K562 (cell line): Measurements from ENCODE around the gene IP6K1. TPM values are rescaled to one million over a fixed set of nuclear protein-coding genes. Genes with fewer than 3 reads are reported as not detected.

Source experiments
- ARID1B ChIP-seq: fragments of 450-650 bp; IDR thresholded peaks from 2 replicates; pipeline ENCODE4 v1.6.1; 2016; ENCODE audit warnings: antibody characterized with exemption, mild to moderate bottlenecking, inconsistent platforms
- FOXA3 ChIP-seq, 2 experiments: fragments of 450-650 bp in 1 of 2; sonication (generic) in 1 of 2; formaldehyde crosslinking; IDR thresholded peaks in 1 of 2; conservative IDR thresholded peaks in 1 of 2; 2 replicates each; pipeline versions ENCODE4 v1.4.0 to v1.8.0; 2020 to 2022; ENCODE audit warnings: mild to moderate bottlenecking in 2 of 2, missing genetic modification reagents in 1 of 2
- FOXJ2 ChIP-seq: fragments of 200-800 bp; sonication (Bioruptor generic); IDR thresholded peaks from 2 replicates; pipeline ENCODE4 v1.6.1; 2016; ENCODE audit warnings: missing genetic modification characterization, missing compliant biosample characterization
- GABPA ChIP-seq: fragments of 200-800 bp; sonication (Bioruptor generic); conservative IDR thresholded peaks from 2 replicates; pipeline ENCODE4 v1.6.1; 2016; ENCODE audit warnings: low read depth, missing genetic modification characterization, missing compliant biosample characterization
- GATA2 ChIP-seq: sonication (generic); formaldehyde crosslinking; IDR thresholded peaks from 2 replicates; pipeline ENCODE4 v1.4.0; 2020; ENCODE audit warnings: mild to moderate bottlenecking, missing genetic modification reagents
- HDAC6 ChIP-seq: IDR thresholded peaks from 2 replicates; pipeline ENCODE4 v1.6.1; 2012; ENCODE audit warnings: low read depth, mild to moderate bottlenecking, control low read depth, inconsistent platforms, low read length, moderate library complexity
- JUN ChIP-seq, 2 experiments: sonication (generic) in 1 of 2; formaldehyde crosslinking in 1 of 2; IDR thresholded peaks; 2 replicates each; pipeline versions ENCODE4 v1.6.1 to v1.8.0; 2012 to 2022; ENCODE audit warnings: borderline replicate concordance in 2 of 2, mild to moderate bottlenecking in 2 of 2, improper control_type of control experiment in 1 of 2, low read depth in 1 of 2, low read length in 1 of 2, missing genetic modification reagents in 1 of 2
- KLF16 ChIP-seq: IDR thresholded peaks from 2 replicates; pipeline ENCODE4 v1.6.1; 2016; ENCODE audit warnings: antibody characterized with exemption
- NONO ChIP-seq, 2 experiments: fragments of 200-400 bp in 1 of 2; fragments of 450-650 bp in 1 of 2; formaldehyde crosslinking in 1 of 2; IDR thresholded peaks; 2 replicates each; pipeline ENCODE4 v1.6.1; 2017; ENCODE audit warnings: low read depth in 2 of 2, mild to moderate bottlenecking in 2 of 2, moderate library complexity in 2 of 2, low read length in 1 of 2
- PHF8 ChIP-seq: fragments of 200-600 bp; sonication (generic); IDR thresholded peaks from 2 replicates; pipeline ENCODE4 v1.6.1; 2012; ENCODE audit warnings: mixed run types, mild to moderate bottlenecking, inconsistent platforms, low read length, moderate library complexity, borderline replicate concordance
- POLR3G ChIP-seq: IDR thresholded peaks from 2 replicates; pipeline ENCODE4 v1.6.1; 2011; ENCODE audit not compliant: insufficient read length, insufficient replicate concordance; ENCODE audit errors: extremely low read depth
- PURB ChIP-seq: sonication (generic); formaldehyde crosslinking; IDR thresholded peaks from 2 replicates; pipeline ENCODE4 v1.9.0; 2021; ENCODE audit warnings: low read depth, mild to moderate bottlenecking, missing genetic modification reagents
- RFX7 ChIP-seq: fragments of 250-450 bp; sonication (Bioruptor Pico); IDR thresholded peaks from 2 replicates; pipeline ENCODE4 v1.5.1; 2021; ENCODE audit warnings: mild to moderate bottlenecking
- SAFB ChIP-seq: fragments of 200-400 bp; formaldehyde crosslinking; IDR thresholded peaks from 2 replicates; pipeline ENCODE4 v1.6.1; 2017; ENCODE audit warnings: low read depth, low read length, borderline replicate concordance
- SRSF7 ChIP-seq: fragments of 200-400 bp; formaldehyde crosslinking; optimal IDR thresholded peaks from 2 replicates; pipeline ENCODE3; 2017; ENCODE audit warnings: mild to moderate bottlenecking, low read depth, low read length
- TCF3 ChIP-seq: sonication (generic); formaldehyde crosslinking; IDR thresholded peaks from 2 replicates; pipeline ENCODE4 v1.4.0; 2020; ENCODE audit warnings: mild to moderate bottlenecking, missing genetic modification reagents
- THRAP3 ChIP-seq: fragments of 450-650 bp; IDR thresholded peaks from 2 replicates; pipeline ENCODE4 v1.6.1; 2016; ENCODE audit warnings: mild to moderate bottlenecking, inconsistent platforms, borderline replicate concordance
- VEZF1 ChIP-seq: fragments of 200-800 bp; sonication (Bioruptor generic); IDR thresholded peaks from 2 replicates; pipeline ENCODE4 v1.6.1; 2017; ENCODE audit warnings: missing genetic modification characterization, missing compliant biosample characterization
- ZBTB1 ChIP-seq: sonication (generic); formaldehyde crosslinking; IDR thresholded peaks from 2 replicates; pipeline ENCODE4 v1.8.1; 2023; ENCODE audit warnings: missing genetic modification reagents, low read depth, mild to moderate bottlenecking, borderline replicate concordance
- ZEB2 ChIP-seq: fragments of 450-650 bp; IDR thresholded peaks from 2 replicates; pipeline ENCODE4 v1.6.1; 2016
- ZNF347 ChIP-seq: fragments of 450-650 bp; formaldehyde crosslinking; IDR thresholded peaks from 2 replicates; pipeline ENCODE4 v1.4.0; 2020; ENCODE audit warnings: low read depth, mild to moderate bottlenecking, moderate library complexity
- ZNF778 ChIP-seq: fragments of 450-650 bp; formaldehyde crosslinking; IDR thresholded peaks from 2 replicates; pipeline ENCODE4 v1.4.0; 2020; ENCODE audit warnings: mild to moderate bottlenecking, moderate library complexity
- polyA plus RNA-seq, 8 experiments: library from polyadenylated mRNA; depleted of rRNA in 4 of 8; stranded (reverse) in 5 of 8; unstranded in 3 of 8; fragments of >200 nt; fragmentation: Nextera tagmentation in 2 of 8; fragmentation: Illumina TruSeq in 1 of 8; extraction: Ambion mirVana in 2 of 8; extraction: Trizol in 1 of 8; gene quantifications; 2 replicates each; pipeline versions ENCODE4 v1.2.1 to v1.2.3, GENCODE V29; 2011 to 2014; ENCODE audit warnings: inconsistent platforms in 1 of 8, missing spikeins in 1 of 8
- total RNA-seq, 7 experiments: library from RNA; depleted of rRNA in 6 of 7; stranded (reverse); fragments of >200 nt in 6 of 7; fragmentation: Illumina TruSeq in 2 of 7; extraction: Trizol in 2 of 7; gene quantifications; 2 replicates each; pipeline versions ENCODE4 v1.2.1 to v1.2.3, GENCODE V29; 2011 to 2021; ENCODE audit warnings: low replicate concordance in 1 of 7
- TF ChIP-seq, protein P1 (sequence below): fragments of 450-650 bp; IDR thresholded peaks from 2 replicates; pipeline ENCODE4 v1.6.1; 2016; ENCODE audit warnings: antibody characterized with exemption
- TF ChIP-seq, protein P2 (sequence below): fragments of 250-450 bp; sonication (Bioruptor Pico); IDR thresholded peaks from 2 replicates; pipeline ENCODE4 v1.8.0; 2022; ENCODE audit warnings: moderate library complexity, mild to moderate bottlenecking, inconsistent platforms

Gene IP6K1
- total and polyA plus RNA-seq, 9 of the 15 experiments (the other 6 are each of a cell fraction or from before 2014, with no cell fraction given): 0.46 to 29.2 (median 13.1) TPM

GRCh38 chr3:49723628-49724551 lies 62.5 kb downstream of the IP6K1 start, which contains the start of gene GMPPB (continued):
- no peak for TF ChIP-seq FOXJ2 (tag)
- TF ChIP-seq, protein P1, sequence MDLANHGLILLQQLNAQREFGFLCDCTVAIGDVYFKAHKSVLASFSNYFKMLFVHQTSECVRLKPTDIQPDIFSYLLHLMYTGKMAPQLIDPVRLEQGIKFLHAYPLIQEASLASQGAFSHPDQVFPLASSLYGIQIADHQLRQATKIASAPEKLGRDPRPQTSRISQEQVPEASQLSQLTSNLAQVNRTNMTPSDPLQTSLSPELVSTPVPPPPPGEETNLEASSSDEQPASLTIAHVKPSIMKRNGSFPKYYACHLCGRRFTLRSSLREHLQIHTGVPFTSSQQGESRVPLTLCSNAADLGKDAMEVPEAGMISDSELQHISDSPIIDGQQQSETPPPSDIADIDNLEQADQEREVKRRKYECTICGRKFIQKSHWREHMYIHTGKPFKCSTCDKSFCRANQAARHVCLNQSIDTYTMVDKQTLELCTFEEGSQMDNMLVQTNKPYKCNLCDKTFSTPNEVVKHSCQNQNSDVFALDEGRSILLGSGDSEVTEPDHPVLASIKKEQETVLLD: peak; percentile 94
- no peak for TF ChIP-seq PURB (CRISPR knock-in tag)
- TF ChIP-seq, protein P2, sequence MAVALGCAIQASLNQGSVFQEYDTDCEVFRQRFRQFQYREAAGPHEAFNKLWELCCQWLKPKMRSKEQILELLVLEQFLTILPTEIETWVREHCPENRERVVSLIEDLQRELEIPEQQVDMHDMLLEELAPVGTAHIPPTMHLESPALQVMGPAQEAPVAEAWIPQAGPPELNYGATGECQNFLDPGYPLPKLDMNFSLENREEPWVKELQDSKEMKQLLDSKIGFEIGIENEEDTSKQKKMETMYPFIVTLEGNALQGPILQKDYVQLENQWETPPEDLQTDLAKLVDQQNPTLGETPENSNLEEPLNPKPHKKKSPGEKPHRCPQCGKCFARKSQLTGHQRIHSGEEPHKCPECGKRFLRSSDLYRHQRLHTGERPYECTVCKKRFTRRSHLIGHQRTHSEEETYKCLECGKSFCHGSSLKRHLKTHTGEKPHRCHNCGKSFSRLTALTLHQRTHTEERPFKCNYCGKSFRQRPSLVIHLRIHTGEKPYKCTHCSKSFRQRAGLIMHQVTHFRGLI (CRISPR knock-in tag): no peak
- no peak for TF ChIP-seq ZNF778 (CRISPR knock-in tag)
- TF ChIP-seq JUN (IDR thresholded peaks at IDR 0.05; ENCODE audit: borderline replicate concordance, low read depth, low read length): no peak
- TF ChIP-seq JUN (CRISPR knock-in tag; IDR thresholded peaks at IDR 0.05; ENCODE audit: borderline replicate concordance): no peak
- no peak for TF ChIP-seq NONO (IDR thresholded peaks at IDR 0.05; ENCODE audit: low read depth in 2 of 2, low read length in 1 of 2)
- peak; percentile 51; the same call in 1 of the 2 replicates for TF ChIP-seq ARID1B
- TF ChIP-seq KLF16: no peak
- TF ChIP-seq SRSF7: no peak
- TF ChIP-seq ZEB2: no peak
- no peak for TF ChIP-seq VEZF1
- no peak for TF ChIP-seq GATA2
- TF ChIP-seq TCF3 (CRISPR knock-in tag): no peak
- 0 out of 2 replicates have a peak, but pooled peaks have one; percentile 20 for TF ChIP-seq GABPA
- TF ChIP-seq PHF8: peak; percentile 85; the same call in 1 of the 2 replicates
- TF ChIP-seq ZNF347: no peak
- no peak for TF ChIP-seq ZBTB1
- TF ChIP-seq POLR3G: no peak
- TF ChIP-seq SAFB: no peak
- TF ChIP-seq THRAP3: no peak
- no peak for TF ChIP-seq FOXA3 (CRISPR knock-in tag; conservative IDR thresholded peaks at IDR 0.05 in 1 of 2, IDR thresholded peaks at IDR 0.05 in 1 of 2)
- no peak for TF ChIP-seq HDAC6
- TF ChIP-seq RFX7 (CRISPR knock-in tag): no peak
